Spleen (tissue), 7 donors: ENCODE measurements around the gene DLG5.

Experiments used
- CTCF ChIP-seq, 11 experiments: fragments of 200-600 bp in 7 of 11; fragments of 450-650 bp in 4 of 11; sonication (generic) in 4 of 11; IDR thresholded peaks in 8 of 11; conservative IDR thresholded peaks in 3 of 11; 1 replicate in 7 of 11; 2 replicates in 4 of 11; pipeline versions ENCODE4 v1.4.0 to v1.8.0; 2016 to 2021; ENCODE audit warnings: antibody characterized with exemption in 11 of 11, inconsistent platforms in 4 of 11, mild to moderate bottlenecking in 1 of 11
- POLR2A ChIP-seq, 3 donors: fragments of 450-650 bp; IDR thresholded peaks; one replicate each; pipeline ENCODE4 v1.5.1; 2017; ENCODE audit warnings: antibody characterized with exemption in 3 of 3, mild to moderate bottlenecking in 1 of 3
- POLR2AphosphoS5 ChIP-seq, 3 donors: sonication (generic); formaldehyde crosslinking; IDR thresholded peaks; one replicate each; pipeline ENCODE4 v1.5.1; 2017; ENCODE audit warnings: antibody characterized with exemption in 3 of 3
- donor health status: DM: no; HTN: no; CAD: no; lungs with moderate emphysema.
- donor health status: DM: no; HTN: no; CAD: no.
- donor health status: DM: no; HTN: no; CAD: no.

GRCh38 chr10:77850620-77851231 is 75.8 kb downstream of the DLG5 start:
- TF ChIP-seq POLR2AphosphoS5 (IDR thresholded peaks at IDR 0.05) (no peak), POLR2A (IDR thresholded peaks at IDR 0.05) (no peak), CTCF (IDR thresholded peaks at IDR 0.05 in 8 of 11, conservative IDR thresholded peaks at IDR 0.05 in 3 of 11) (no peak)
